ENCODE measurements around the gene CDRT4.

The CDRT4 gene

DNA sequence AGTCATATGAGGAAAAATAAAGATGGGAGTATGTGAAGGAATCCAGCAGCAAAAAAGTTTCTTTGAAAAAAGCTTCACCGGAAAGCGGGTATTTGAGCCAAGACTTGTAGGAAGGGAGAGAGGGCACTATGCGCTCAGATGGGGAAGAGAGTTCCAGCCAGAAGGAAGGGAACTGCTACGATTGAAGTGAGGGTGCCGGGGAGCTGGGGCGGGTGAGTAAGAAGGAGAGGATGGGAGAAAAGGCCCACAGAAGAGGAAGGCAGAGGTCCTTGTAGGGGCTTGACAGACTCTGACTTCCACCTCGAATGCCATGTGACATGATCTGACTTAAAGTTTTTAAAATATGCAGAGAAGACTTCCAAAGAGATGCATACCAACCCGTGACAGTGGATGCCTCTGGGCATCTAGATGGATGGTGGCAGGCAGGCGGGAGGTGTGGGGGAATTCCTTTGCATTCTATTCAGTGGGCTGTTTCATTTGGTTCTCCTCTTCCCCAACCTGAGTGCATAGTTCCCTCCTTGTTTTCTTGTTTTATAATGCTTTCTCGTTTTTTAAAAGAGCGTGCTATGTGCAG is 44.9 kb downstream of the CDRT4 start:
- Histone ChIP-seq H3K36me3 (ENCODE audit: control insufficient read depth, low read length) (no peaks in the 10 kb centered on the region), H3K4me2 (ENCODE audit: low read length) (no peak overlapping the region), H3K27me3 (ENCODE audit: control insufficient read depth, low read length) (no peaks in the 10 kb centered on the region), H3K9me2 (replicated peaks; ENCODE audit: control insufficient read depth, low read length) (no peaks in the 10 kb centered on the region), H3K4me1 (ENCODE audit: control insufficient read depth, low read length) (no peaks in the 10 kb centered on the region), H3F3A (ENCODE audit: control insufficient read depth, insufficient read depth) (no peaks in the 10 kb centered on the region), H3K27ac (ENCODE audit: low read depth, low read length) (no peak overlapping the region), H4K20me1 (ENCODE audit: control insufficient read depth, insufficient read depth, low read depth, low read length) (no peaks in the 10 kb centered on the region), H3K4me3 (ENCODE audit: low read length) (no peak overlapping the region), H3K79me2 (ENCODE audit: control insufficient read depth, low read length) (no peaks in the 10 kb centered on the region), H3K9me3 (ENCODE audit: control insufficient read depth, insufficient read depth, low read length) (no peaks in the 10 kb centered on the region)
- no peak for TF ChIP-seq CTCF (IDR thresholded peaks at IDR 0.05; ENCODE audit: low read depth, low read length, poor library complexity, severe bottlenecking)
- no peak for TF ChIP-seq EZH2phosphoT487 (IDR thresholded peaks at IDR 0.05; ENCODE audit: borderline replicate concordance, low read length)

DNA sequence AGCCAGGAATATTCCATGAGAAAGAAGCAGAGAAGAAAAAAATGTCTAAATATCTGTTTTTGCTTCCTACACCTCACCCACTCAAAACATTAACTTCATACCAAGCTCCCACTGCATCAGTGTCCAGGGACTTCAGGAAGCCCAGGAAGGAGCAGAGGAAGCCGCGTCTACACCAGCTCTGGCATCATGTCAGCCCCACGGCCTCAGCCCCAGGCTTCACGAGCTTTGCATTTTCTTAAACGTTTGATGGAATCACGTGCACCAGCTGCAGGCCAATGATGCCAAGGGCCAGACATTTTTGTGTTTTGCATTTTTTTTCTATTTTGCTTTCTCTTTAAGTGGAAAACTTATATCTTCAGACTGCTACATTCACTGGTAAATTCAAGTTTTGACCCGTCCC is 48.6 kb downstream of the CDRT4 start:
- no peak overlapping the region for H3K27ac ChIP-seq (ENCODE audit: low read depth, low read length)
- no peaks in the 10 kb centered on the region for H3K79me2 ChIP-seq (ENCODE audit: control insufficient read depth, low read length)
- H4K20me1 ChIP-seq (ENCODE audit: control insufficient read depth, insufficient read depth, low read depth, low read length), result no peaks in the 10 kb centered on the region
- H3F3A ChIP-seq (ENCODE audit: control insufficient read depth, insufficient read depth), result no peaks in the 10 kb centered on the region
- no peak overlapping the region for H3K4me2 ChIP-seq (ENCODE audit: low read length)
- H3K4me1 ChIP-seq (ENCODE audit: control insufficient read depth, low read length), result no peaks in the 10 kb centered on the region
- H3K9me2 ChIP-seq (replicated peaks; ENCODE audit: control insufficient read depth, low read length), result no peaks in the 10 kb centered on the region
- H3K4me3 ChIP-seq (ENCODE audit: low read length), result no peak overlapping the region
- H3K9me3 ChIP-seq (ENCODE audit: control insufficient read depth, insufficient read depth, low read length), result no peaks in the 10 kb centered on the region
- no peaks in the 10 kb centered on the region for H3K36me3 ChIP-seq (ENCODE audit: control insufficient read depth, low read length)
- TF ChIP-seq EZH2phosphoT487 (IDR thresholded peaks at IDR 0.05; ENCODE audit: borderline replicate concordance, low read length) (no peak), CTCF (IDR thresholded peaks at IDR 0.05; ENCODE audit: low read depth, low read length, poor library complexity, severe bottlenecking) (no peak)
- H3K27me3 ChIP-seq (ENCODE audit: control insufficient read depth, low read length), result no peaks in the 10 kb centered on the region

DNA sequence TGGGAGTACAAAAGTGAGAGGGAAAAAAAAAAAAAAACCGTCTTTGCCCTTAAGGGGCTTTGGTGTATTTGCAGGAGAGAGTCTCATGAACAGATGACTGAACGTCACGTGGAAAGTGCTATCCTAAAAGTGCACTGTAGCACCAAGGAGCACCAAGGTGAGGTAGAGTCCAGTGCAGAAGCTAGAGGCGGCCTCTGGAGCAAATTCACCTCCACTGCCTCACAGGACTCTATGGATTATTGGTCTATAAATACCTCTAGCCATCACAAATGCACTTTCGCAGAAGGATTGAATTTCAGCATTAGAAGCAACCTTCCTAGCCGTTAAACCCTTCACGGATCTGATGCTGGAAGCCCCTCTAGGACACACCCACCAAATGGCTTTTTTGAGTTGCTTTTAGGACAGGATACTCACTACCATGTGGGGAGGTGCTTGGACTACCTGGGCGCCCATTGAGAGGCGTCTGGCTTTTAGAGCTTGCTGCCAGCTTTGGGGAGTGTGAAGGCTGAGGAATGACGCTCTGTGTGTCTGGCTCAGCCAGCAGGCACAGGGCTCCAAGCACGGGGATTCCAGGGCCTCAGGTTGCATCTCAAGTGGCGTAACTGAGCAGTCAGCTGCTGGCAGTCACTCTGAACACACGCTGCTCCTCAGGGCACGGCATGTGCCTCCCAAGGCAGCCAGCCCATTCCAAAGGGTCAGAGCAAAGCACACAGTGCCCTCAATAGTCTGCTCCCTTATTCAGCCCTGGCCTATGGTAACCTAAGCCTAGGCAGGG is 52.7 kb downstream of the CDRT4 start:
- Histone ChIP-seq H3K36me3 (ENCODE audit: control insufficient read depth, low read length) (no peaks in the 10 kb centered on the region), H4K20me1 (ENCODE audit: control insufficient read depth, insufficient read depth, low read depth, low read length) (no peaks in the 10 kb centered on the region)
- no peak for TF ChIP-seq CTCF (IDR thresholded peaks at IDR 0.05; ENCODE audit: low read depth, low read length, poor library complexity, severe bottlenecking)
- no peak for TF ChIP-seq EZH2phosphoT487 (IDR thresholded peaks at IDR 0.05; ENCODE audit: borderline replicate concordance, low read length)

More for the DNA sequence above, 52.7 kb downstream of the CDRT4 start:
- Histone ChIP-seq H3K9me2 (replicated peaks; ENCODE audit: control insufficient read depth, low read length) (no peaks in the 10 kb centered on the region), H3K27me3 (ENCODE audit: control insufficient read depth, low read length) (no peaks in the 10 kb centered on the region), H3K4me1 (ENCODE audit: control insufficient read depth, low read length) (no peaks in the 10 kb centered on the region), H3K4me3 (ENCODE audit: low read length) (no peak overlapping the region), H3K4me2 (ENCODE audit: low read length) (no peak overlapping the region), H3K79me2 (ENCODE audit: control insufficient read depth, low read length) (no peaks in the 10 kb centered on the region), H3K9me3 (ENCODE audit: control insufficient read depth, insufficient read depth, low read length) (no peaks in the 10 kb centered on the region), H3K27ac (ENCODE audit: low read depth, low read length) (no peak overlapping the region), H3F3A (ENCODE audit: control insufficient read depth, insufficient read depth) (no peaks in the 10 kb centered on the region)
